NT2/D1 (cell line): Measurements from ENCODE around the gene CACNG6.

ENCODE experiments used
- SUZ12 ChIP-seq: IDR thresholded peaks from 2 replicates; pipeline ENCODE4 v1.6.1; 2011; ENCODE audit not compliant: insufficient read length, insufficient read depth; ENCODE audit errors: extremely low read depth
- YY1 ChIP-seq: IDR thresholded peaks from 2 replicates; pipeline ENCODE4 v1.6.1; 2011; ENCODE audit not compliant: insufficient read length, insufficient read depth
- ZNF274 ChIP-seq: IDR thresholded peaks from 2 replicates; pipeline ENCODE4 v1.6.1; 2011; ENCODE audit warnings: mild to moderate bottlenecking, low read depth, low read length

DNA sequence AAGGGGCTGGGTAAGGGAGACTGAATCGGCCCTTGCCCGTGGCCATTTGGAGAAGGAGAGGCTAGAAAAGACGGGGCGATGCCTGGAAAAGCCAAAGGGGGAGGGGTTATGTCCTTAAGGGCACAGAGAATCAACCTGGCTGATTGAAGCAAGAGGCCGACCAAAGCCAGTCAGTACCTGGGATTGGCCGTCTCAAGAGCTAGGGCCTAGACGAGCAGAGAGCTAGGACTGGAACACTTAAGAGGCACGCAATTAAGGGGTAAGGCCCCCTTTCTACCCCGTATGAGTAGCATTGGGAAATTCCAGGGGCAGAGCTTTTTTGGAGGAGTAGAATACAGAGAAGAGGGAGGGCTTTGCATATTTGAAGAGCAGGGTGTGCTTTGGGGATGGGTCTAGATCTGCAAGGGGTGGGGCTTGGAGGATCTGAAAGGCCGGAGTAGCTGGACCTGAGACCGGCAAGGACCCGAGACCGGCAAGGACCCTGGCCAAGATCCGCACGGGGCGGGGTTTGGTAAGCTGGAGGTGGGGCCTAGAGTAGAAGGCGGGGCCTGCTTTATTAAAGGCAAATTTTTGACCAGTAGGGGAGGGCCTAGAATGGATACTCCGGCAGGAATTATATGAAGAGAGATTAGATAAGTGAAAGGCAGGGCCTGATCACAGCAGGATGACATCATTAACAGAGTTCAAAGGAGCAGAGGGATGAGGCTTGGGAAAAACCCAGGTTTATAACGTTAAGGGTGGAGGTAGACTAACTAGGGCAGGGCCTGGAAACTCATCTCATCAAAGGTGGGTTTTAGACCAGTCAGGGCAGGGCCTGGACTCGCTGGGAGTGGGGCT lies 10.7 kb upstream of the CACNG6 start:
- no peak for TF ChIP-seq ZNF274
- no peak for TF ChIP-seq YY1
- no peak for TF ChIP-seq SUZ12
